Adrenal gland (tissue), 5 donors: ENCODE results near the gene KRTAP12-1.

Experiments used
- POLR2A ChIP-seq, 2 donors: fragments of 450-650 bp; IDR thresholded peaks; one replicate each; pipeline ENCODE4 v1.6.1; 2017; ENCODE audit warnings: antibody characterized with exemption in 2 of 2, mild to moderate bottlenecking in 2 of 2, moderate library complexity in 1 of 2
- TF ChIP-seq, protein P1 (sequence below), 6 experiments: fragments of 450-650 bp in 4 of 6; fragments of 200-600 bp in 2 of 6; sonication (generic) in 1 of 6; IDR thresholded peaks; 1 replicate in 5 of 6; 2 replicates in 1 of 6; pipeline versions ENCODE4 v1.5.1 to v1.8.0; 2016 to 2021; ENCODE audit warnings: antibody characterized with exemption in 6 of 6, mild to moderate bottlenecking in 2 of 6, moderate library complexity in 1 of 6
- donor health status: DM: no; HTN: no; CAD: no.

DNA sequence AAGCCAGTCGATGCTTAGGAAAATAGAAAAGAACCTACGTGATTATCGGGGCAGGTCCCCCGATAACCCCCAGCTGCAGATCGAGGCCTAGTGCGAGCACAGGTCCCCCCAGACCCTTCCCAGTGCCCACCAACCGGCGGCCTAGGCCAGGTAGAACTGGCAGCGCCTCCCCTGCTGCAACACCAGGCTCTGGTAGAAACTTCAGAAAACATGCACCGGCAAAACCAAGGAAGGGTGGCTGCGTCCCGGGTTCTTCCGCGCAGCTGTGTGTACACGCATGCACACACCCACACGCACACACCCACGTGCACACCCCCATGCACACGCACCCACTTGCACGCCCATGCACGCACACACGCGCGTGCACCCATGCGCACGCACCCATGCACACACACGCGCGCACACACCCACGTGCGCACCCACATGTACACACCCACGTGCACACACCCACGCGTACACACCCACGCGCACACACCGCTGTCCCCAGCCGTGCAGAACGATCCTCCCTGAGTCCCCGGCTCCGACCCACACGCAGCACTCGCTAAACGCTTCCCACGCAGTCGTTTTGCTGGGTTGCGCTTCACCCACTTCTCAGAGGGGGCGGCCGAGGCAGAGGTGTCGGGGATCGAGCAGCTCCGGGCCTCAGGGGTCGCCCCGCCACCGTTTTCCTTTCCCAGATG lies 24.2 kb upstream of the KRTAP12-1 start:
- TF ChIP-seq, protein P1, sequence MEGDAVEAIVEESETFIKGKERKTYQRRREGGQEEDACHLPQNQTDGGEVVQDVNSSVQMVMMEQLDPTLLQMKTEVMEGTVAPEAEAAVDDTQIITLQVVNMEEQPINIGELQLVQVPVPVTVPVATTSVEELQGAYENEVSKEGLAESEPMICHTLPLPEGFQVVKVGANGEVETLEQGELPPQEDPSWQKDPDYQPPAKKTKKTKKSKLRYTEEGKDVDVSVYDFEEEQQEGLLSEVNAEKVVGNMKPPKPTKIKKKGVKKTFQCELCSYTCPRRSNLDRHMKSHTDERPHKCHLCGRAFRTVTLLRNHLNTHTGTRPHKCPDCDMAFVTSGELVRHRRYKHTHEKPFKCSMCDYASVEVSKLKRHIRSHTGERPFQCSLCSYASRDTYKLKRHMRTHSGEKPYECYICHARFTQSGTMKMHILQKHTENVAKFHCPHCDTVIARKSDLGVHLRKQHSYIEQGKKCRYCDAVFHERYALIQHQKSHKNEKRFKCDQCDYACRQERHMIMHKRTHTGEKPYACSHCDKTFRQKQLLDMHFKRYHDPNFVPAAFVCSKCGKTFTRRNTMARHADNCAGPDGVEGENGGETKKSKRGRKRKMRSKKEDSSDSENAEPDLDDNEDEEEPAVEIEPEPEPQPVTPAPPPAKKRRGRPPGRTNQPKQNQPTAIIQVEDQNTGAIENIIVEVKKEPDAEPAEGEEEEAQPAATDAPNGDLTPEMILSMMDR (IDR thresholded peaks at IDR 0.05), result no peak
- no peak for TF ChIP-seq POLR2A (IDR thresholded peaks at IDR 0.05)
